Measurements from ENCODE around the gene PLA2G15. TPM values are rescaled to one million over a fixed set of nuclear protein-coding genes. Genes with fewer than 3 reads are reported as not detected.

Gene PLA2G15
- total RNA-seq, 1 donor = 32.9 TPM

DNA sequence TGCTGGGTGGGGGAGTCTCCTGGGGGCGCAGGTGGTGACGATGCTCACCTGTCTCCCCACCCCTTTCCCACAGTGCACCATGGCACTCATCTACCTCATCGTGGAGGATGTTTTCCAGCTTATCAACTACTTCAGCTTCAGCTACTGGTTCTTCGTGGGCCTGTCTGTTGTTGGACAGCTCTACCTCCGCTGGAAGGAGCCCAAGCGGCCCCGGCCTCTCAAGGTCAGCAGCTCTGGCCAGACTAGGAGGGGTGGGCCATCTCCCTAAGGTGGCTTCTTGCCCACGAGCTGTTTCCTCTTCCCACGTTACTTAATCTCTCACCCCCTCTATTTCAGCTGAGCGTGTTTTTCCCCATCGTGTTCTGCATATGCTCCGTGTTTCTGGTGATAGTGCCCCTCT, 51.1 kb downstream of the PLA2G15 start:
- no peak for DNase-seq (ENCODE audit: low read depth in 2 of 3, low spot score in 2 of 3)

DNA sequence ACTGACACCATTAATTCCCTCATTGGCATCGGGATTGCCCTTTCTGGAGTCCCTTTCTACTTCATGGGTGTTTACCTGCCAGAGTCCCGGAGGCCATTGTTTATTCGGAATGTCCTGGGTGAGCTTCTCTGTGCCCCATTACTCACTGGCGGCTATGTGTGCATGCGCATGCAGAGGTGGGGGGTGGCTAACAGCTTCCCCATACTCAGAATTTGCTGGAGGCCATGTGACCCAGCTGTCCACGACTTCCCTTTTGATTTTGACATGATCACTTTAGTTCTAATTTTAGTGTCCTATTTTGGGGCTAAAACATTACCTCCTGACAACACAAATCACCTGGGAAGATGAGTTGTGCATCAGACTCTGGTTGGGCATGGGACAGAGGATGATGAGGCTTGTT, 51.5 kb downstream of the PLA2G15 start:
- DNase-seq (ENCODE audit: low read depth in 2 of 3, low spot score in 2 of 3) = no peak

- DNase-seq (ENCODE audit: low read depth in 2 of 3, low spot score in 2 of 3) = no peak
These were observed 52.7 kb downstream of the PLA2G15 start for GRCh38 chr16:68297908-68298307.

- no peak for DNase-seq (ENCODE audit: low read depth in 2 of 3, low spot score in 2 of 3)
These were observed 53.1 kb downstream of the PLA2G15 start for GRCh38 chr16:68298312-68298711.

- DNase-seq (ENCODE audit: low read depth in 2 of 3, low spot score in 2 of 3) = no peak
These were observed 53.9 kb downstream of the PLA2G15 start for GRCh38 chr16:68298907-68299561.

GRCh38 chr16:68299571-68300453, 54.6 kb downstream of the PLA2G15 start:
- DNase-seq (ENCODE audit: low read depth in 2 of 3, low spot score in 2 of 3) = no peak

GRCh38 chr16:68300734-68301459, 55.7 kb downstream of the PLA2G15 start:
- DNase-seq (ENCODE audit: low read depth in 2 of 3, low spot score in 2 of 3) = no peak

DNA sequence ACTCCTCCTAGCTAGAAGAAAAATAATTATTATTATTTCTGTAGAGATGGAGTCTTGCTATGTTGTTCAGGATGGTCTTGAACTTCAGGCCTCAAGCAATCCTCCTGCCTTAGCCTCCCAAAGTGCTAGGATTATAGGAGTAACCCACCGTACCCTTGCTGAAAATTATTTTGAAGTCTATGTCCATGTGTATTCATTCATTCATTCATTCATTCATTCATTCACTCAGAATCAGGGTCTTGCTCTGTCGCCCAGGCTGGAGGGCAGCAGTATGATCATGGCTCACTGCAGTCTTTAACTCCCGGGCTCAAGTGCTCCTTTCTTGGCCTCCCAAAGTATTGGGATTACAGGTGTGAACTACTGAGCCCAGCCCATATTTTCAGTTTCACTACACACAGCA, 61.5 kb downstream of the PLA2G15 start:
- no peak for DNase-seq (ENCODE audit: low read depth in 2 of 3, low spot score in 2 of 3)

DNA sequence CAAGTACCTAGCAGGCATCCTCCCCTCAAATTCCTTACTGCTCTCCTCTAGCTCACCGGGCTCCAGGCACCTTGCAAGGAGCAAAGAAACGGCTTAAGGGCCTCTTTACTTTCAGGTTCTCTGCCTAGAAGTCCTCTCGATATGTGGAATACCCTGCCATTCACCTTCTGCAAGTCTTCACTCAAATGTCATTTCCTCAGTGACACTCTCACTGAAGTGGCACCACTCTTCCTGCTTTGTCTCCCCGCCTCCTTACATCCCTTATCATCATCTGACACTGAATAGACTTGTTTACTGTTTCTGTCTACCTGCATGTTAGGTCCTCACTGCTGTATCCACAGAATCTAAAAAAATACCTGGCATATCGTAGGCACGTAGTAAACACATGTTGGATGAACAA, 64.6 kb downstream of the PLA2G15 start:
- DNase-seq (ENCODE audit: low read depth in 2 of 3, low spot score in 2 of 3) = no peak

GRCh38 chr16:68310437-68310773, 65.2 kb downstream of the PLA2G15 start:
- DNase-seq (ENCODE audit: low read depth in 2 of 3, low spot score in 2 of 3) = no peak

Small RNAs within 50 kb of the gene (small RNA-seq; reads per million reads assigned to genes)
- not detected for gene RNU6-1262P

Other genes with a start within 250 kb of the PLA2G15 start
- gene DPEP2, start 245.9 kb upstream of the PLA2G15 start, total RNA-seq = 55.2 TPM
- gene DPEP2NB, start 229.5 kb upstream of the PLA2G15 start, total RNA-seq = under 0.01 TPM
- 32.6 TPM for gene DDX28, start 222.1 kb upstream of the PLA2G15 start, total RNA-seq
- gene DUS2, start 222.1 kb upstream of the PLA2G15 start, total RNA-seq = 15.1 TPM
- 52.2 TPM for gene NFATC3, start 160.0 kb upstream of the PLA2G15 start, total RNA-seq
- gene ESRP2, start 9.2 kb upstream of the PLA2G15 start, total RNA-seq = 0.27 TPM
- gene SLC7A6, start 19.2 kb downstream of the PLA2G15 start, total RNA-seq = 41.2 TPM
- gene SLC7A6OS, start 65.6 kb downstream of the PLA2G15 start, total RNA-seq = 12.4 TPM
- gene PRMT7, start 65.6 kb downstream of the PLA2G15 start, total RNA-seq = 85.9 TPM
- 0.54 TPM for gene SMPD3, start 203.1 kb downstream of the PLA2G15 start, total RNA-seq